ENCODE data around the gene BOC. TPM values are rescaled to one million over a fixed set of nuclear protein-coding genes. Genes with fewer than 3 reads are reported as not detected.

The BOC gene
- total RNA-seq, 1 donor from 2014 or later = 95.9 TPM

DNA sequence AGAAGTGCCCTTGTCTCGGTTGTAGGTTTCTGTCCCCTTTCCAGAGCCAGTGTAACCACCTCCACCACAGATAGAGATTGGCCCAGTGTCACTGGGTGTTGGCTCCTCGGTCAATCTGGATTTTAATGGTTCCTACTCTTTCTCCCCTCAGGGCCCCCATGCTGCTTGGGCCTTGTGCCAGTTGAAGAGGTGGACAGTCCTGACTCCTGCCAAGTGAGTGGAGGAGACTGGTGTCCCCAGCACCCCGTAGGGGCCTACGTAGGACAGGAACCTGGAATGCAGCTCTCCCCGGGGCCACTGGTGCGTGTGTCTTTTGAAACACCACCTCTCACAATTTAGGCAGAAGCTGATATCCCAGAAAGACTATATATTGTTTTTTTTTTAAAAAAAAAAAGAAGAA is 75.2 kb downstream of the BOC start:
- DNase-seq = no peak

DNA sequence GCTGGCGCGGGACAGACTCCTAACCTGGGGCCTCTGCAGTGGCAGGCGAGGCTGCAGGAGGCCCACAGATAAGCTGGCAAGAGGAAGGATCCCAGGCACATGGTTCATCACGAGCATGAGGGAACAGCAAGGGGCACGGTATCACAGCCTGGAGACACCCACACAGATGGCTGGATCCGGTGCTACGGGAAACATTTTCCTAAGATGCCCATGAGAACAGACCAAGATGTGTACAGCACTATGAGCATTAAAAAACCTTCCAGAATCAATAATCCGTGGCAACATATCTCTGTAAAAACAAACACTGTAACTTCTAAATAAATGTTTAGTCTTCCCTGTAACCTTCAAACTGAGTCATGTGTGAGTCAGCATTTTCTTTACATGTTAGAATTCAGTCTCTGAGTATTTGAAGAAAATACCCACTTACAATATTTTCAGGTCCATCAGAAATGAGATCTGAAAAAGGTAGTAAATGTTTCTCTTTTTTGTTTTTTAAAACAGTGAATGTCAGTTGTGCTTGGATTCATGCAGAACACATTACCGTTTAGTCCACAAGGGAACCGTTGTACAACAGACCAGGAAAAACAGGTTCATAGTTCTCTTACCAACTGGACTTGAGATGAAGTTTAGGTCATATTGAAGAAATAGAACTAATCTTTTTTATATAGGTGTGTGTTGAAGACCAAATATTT is 75.9 kb downstream of the BOC start:
- DNase-seq = no peak

DNA sequence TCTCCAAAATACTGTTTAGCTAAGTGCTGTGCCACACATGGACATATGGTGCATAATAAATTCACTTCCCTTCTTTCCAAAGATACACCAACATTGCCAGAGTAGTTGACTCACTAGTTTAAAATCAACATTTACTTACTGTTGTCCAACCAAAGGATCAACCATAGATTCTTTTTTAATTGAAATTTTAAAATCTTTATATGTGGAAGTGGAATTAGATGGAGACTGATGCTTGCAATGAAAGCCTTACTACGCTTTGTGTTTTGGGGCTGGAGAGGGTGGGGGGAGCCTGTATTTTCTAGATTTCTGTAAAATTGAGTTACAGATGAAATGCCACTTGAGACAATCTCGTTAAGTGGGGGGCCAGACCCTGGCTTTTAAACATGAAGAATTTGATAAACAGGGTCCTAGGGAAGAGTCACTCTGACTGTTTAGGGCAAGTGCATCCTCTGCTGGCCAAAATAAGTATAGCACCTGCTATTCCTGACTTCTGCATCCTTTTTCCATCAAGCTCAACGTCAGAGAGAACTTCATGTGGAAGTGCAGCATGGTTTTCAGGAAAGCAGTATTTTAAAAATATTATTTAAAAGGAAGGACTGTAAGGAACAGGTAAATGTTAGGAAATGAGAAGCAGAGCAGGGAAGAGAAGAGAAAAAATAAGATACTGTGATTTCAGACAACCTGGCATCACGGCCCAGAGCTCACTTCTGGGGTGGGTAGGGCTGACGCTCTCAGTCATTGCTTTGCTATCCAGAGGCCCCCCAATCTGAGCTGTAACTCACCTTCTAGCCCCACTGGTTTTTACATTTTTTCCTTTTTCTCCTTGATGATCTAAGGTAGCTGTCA is 76.7 kb downstream of the BOC start:
- peak; percentile 92 for DNase-seq

DNA sequence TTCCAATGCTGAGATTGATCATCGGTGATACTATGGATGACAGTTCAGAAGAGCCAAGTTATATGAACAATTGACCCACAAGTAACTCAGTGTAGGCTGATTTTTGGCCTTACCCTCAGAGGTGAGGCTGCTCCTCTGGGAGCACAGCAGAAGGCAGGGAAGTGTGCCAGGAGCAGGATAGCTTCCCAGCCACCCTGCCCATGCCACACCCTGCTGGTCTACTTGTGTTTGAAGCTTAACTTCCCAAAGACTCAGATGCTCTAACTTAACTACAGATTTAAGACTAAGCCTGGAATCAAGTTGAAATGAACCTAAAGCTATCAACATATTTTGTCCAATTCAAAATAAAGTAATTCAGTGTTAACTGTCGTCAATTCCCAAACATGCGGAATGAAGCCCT is 77.5 kb downstream of the BOC start:
- DNase-seq = no peak

DNA sequence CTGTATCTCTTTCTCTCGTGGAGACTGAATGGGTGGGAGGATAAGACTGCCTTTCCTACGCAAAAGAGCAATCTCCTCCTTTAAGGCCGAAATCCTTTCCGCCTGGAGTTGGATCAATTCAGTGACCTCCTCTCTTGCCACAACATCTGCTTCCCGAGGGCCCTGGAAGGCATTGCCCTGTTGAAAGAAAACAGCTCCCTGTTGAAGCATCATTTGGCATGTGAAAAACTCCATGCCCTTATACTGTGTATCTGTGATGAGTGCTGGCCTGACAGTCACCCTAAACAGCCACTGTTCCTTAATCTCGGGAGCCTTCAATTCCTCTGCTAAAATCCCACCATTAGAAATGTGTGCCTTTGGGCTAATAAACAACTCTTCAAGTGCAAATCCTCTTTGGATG is 80.2 kb downstream of the BOC start:
- DNase-seq = no peak

DNA sequence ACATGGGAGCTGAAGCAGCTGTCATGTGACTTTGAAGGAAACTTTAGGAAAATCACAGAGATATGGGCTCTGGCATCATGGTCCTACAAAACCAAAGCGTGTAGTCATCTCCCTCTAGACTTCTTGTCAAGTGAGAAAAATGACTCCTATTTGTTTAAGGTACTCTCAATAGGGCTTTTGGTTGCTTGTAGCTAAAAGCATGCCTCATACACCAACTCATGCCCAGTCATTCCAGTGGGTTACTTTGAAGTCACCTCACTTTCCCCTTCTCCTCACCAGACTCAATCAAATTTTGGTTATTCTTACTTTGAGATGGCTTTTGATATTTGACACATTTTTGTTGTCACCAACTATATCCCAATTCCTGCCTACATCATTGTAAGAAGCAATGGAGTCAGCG is 81.6 kb downstream of the BOC start:
- DNase-seq = no peak

DNA sequence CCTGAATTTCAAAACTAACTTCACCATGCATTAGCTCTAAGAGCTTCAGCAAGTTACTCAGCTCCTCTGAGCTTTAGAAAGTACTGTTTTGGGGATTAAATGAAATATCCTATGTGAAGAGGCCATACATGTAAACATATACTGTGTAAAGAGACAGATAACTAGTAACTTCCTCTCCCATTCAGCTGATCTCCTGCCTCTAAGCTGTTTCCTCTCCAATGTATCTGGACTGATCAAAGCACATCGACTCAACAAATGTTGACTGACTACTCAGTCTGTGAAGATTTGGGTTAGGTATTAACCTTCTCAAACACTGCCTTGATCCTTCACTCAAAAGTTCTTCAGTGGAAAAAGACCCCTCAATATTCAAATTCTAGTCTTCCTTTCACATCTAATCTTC is 82.0 kb downstream of the BOC start:
- DNase-seq = no peak

DNA sequence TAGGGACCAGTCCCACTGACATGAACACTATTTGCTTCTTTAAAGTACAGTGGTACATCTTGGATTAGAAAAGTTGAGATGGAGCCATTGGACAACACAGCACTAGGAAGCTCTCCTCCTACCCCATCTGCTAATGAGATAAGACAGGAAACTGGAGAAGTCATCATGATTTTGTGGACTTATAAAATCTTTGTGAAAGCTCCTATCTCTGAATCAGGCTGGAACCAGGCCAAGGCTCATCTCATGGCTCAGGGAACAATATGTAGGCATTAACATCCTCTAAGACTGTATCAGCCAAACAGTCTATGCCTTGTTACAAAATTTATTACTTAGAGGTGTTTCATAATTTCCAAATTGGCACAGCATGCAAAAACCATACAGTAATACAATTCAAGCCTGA is 84.1 kb downstream of the BOC start:
- no peak for DNase-seq

DNA sequence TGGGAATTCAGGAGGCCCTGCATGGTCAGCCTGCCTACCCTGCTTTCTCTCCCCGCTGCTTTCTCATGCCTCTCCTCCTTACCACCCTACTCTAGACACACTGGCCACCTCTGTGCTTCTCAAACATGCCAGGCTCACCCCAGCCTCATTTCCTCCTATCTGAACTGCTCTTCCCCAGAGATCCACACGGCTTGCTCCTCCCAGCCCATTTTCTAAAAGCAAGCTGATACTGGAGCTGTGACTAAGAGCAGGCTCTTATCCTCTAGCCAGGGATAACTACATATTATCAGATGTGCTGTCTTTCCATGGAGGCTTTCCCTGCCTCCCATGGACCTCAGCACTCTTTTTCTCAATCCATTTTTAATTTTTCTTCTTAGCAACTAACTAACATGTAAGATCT is 85.9 kb downstream of the BOC start:
- DNase-seq = no peak

DNA sequence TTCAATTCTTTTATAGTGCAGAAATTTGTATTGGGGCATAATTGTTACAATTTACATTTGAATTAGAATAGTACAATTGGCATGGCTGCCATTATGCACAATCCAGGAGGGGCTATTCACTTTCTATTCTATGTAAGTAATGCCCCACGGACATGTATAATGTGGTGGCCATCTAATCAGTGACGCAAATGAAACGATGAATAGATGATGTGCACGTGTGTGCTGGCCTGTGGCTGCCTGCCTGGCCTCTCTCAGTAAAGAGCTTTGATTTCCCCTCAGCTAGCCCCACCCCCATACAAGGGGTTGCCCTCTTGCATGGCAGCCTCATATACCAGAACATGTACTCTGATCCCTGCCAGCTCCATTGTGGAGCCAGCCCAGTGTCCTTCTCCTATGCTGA is 86.5 kb downstream of the BOC start:
- no peak for DNase-seq

DNA sequence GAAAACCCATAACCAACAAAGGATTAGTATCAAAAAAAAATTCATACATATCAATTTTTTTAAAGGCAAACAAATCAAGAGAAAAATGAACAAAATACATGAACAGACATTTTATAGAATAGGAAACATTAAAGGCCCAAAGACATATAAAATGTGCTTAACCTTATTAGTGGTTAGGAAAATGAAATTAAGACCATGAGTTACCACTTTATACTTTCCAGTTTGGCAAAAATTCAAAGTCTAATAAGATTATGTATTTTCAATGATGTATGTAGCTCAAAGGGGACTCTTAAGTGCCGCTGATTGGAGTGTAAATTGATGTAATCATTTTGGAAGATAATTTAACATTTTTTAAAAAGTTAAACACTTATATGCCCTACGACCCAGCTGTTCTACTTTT is 89.2 kb downstream of the BOC start:
- no peak for DNase-seq

DNA sequence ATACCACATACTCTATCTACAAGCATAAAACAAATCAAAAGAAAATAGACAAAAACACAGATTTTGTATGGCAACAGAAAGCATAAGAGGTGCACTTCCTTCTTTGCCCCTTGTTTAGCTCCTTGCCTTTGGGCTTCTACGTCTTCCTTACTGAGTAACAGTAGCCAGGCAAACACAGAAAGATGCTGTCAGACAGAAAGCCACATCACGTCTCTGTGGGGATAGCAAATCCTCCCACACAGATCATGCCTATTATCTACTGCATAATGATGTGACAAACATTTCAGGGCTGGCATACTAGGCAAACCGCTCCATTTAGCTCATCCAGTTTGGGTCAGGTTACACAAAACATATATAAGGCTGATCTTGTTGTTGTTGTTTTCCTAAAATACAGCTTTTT is 92.7 kb downstream of the BOC start:
- DNase-seq = no peak

DNA sequence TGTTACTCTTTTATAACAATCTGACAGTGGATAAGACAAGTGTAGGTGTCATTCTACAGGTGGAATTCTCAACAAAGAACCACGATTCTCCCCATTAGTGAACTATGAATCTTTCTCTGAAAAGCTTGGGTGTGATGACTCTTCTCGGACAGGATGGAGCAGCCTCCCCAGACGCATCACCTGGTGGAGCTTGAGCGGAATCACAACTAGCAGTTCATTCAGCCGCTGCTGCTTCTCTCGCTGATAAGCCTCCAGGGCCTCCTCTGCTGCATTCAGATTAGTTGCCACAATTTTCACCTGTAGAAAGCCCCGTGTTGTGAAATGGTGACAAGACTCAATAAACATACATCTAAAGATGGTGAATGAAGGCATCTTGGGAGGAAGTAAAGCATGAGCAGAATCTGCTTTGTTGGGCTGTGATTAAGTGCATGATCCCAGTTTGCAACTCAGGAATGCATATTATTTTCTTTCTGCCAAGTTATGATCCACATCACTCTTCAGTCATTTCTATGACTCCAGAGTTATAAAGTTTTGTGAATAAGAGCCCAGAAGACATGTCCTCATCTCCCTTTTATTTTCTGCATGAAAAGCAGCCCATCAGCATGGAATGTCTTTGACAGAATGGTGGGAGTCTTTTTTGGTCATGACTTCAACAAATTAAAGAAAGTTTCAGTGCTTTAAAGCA is 93.6 kb downstream of the BOC start:
- no peak for DNase-seq

DNA sequence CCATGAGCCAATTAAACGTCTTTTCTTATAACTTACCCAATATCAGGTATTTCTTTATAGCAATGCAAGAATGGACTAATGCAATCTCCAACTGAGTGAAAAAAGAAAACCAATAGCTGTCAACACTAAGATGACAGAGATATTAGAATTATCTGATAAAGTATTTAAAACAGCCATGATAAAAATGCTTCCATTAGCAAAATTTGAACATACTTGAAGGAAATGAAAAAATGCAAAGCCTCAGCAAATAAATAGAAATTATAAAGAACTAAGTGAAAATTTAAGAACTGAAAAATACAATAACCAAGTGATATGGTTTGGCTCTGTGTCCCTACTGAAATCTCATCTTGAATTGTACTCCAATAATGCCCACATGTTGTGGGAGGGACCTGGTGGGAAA is 99.6 kb downstream of the BOC start:
- DNase-seq = no peak

DNA sequence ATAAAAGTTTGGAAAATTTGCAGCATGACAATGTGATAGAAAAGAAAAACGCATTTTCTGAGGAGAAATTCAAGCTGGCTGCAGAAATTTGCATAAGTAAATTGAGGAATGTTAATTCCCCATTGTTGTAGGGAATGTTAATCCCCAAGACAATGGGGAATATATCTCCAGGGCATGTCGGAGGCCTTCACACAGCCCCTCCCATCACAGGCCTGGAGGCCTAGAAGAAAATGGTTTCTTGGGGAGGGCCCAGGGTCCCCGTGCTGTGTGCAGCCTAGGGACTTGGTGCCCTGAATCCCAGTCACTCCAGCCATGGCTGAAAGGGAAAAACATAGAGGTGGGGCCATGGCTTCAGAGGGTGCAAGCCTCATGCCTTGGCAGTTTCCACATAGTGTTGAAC is 101.1 kb downstream of the BOC start:
- no peak for DNase-seq

DNA sequence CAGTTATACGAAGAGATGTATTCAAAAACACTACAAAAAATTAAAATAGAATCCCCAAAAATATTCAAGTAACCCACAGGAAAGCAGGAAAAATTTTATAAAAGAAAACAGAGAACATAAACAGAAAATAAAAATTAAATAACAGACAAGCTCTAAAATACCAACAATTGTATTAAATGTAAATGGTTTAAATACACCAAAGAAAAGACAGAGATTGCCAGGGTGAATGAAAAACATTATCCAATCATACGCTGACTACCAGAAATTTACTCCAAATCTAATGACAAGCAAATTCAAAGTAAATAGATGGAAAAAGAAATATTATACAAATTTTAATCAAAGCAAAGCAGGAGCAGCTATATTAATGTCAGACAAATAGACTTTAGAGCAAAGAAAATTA is 103.6 kb downstream of the BOC start:
- no peak for DNase-seq

DNA sequence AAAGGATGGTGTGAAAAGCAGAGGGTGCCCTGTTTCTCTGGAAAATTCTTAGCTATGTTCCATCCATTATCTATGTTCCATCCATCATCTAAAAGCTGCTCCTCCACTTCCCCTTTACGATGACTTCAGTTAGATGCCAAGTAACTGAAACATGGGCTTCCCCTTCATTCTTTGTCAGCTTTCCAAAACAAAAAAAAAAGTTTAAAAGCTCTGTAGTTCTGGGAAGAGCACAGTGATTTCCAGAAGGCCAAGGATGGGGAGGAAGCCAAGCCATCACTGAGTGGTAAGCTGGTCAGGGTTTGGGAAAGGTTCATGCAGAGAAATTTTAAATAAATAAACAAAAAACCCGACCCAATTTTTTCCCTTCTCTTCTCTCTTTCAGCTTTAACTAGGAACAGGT is 118.4 kb downstream of the BOC start:
- no peak for DNase-seq

DNA sequence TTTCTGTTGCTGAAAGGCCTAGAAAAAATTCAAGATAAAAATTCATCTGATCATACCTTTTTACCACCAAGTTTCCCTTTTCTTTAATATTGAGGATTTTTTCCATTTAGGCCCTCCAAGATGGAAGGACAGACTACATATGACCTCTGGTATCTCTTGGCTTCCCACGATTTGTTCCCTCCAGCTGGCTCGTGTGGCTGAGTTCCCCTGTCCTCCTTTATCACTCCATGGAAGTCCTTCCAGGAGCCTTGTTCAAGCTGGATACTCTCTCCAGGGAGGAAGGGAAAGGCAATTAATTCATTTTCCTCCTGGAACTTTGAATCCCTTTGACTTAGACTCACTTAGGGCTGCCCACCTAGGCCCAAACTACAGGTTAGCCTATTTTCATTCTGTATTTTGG is 119.4 kb downstream of the BOC start:
- no peak for DNase-seq

DNA sequence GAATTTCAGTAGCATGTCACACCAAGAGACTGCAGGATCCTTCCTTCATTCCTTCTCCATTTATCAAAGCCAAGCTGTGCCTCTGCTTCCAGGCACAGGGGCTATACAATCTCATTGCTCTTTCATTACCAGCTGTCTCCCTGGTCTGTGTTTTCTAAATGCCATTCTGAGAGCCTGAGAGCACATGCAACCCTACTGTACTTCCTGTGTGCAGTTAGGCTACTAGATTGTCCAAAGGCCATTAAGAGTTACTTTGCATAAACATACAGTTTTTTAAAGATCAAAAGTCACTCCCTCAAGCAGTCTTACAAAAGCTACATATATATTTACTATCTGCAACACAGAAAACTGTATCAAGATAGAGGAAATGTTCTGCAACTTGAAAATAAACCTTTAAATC is 119.8 kb downstream of the BOC start:
- DNase-seq = no peak

All from tongue (tissue), 2 donors.